Body of pancreas (tissue), 4 donors: ENCODE results near the gene RTRAF.

Experiments
- CTCF ChIP-seq, 7 experiments: fragments of 450-650 bp in 4 of 7; fragments of 200-600 bp in 3 of 7; sonication (generic) in 3 of 7; IDR thresholded peaks; one replicate each; pipeline ENCODE4 v1.5.1; 2016 to 2019; ENCODE audit warnings: antibody characterized with exemption in 7 of 7
- POLR2A ChIP-seq, 3 donors: fragments of 450-650 bp; IDR thresholded peaks; one replicate each; pipeline ENCODE4 v1.6.1; 2016; ENCODE audit warnings: antibody characterized with exemption in 3 of 3, mild to moderate bottlenecking in 2 of 3

GRCh38 chr14:52048116-52048515 lies 58.8 kb downstream of the RTRAF start:
- TF ChIP-seq POLR2A (IDR thresholded peaks at IDR 0.05) (no peak), CTCF (IDR thresholded peaks at IDR 0.05) (no peak)
